ENCODE data around the gene CCBE1.

CCBE1 gene

DNA sequence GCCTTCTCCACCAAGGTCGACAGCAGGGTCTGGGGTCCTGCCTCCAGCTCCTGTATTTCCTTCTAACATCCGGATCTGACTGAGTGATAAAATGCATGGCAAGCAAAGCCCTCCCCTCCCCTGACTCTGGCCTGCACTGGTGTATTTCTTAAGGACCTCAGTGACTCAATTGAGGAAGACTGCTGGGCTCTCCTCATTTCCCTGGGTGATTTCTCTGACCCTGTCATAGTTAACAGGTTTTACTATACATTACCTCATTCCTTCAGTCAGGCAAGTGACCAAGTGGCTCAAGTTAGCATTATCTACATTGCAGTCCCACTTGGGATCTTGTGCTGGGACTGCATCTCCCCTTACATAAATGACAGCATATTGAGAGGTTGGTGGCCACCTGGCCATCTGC, 38.8 kb upstream of the CCBE1 start:
- TF ChIP-seq PKNOX1 (IDR thresholded peaks at IDR 0.05) (no peak), HDGF (IDR thresholded peaks at IDR 0.05; ENCODE audit: borderline replicate concordance) (no peak), FOXM1 (IDR thresholded peaks at IDR 0.05; ENCODE audit: borderline replicate concordance) (no peak), FOXK2 (IDR thresholded peaks at IDR 0.05) (no peak), L3MBTL2 (conservative IDR thresholded peaks at IDR 0.05) (no peak), CTBP1 (IDR thresholded peaks at IDR 0.05; ENCODE audit: borderline replicate concordance) (no peak), SP1 (IDR thresholded peaks at IDR 0.05) (no peak), FOXA1 (IDR thresholded peaks at IDR 0.05) (no peak), TARDBP (IDR thresholded peaks at IDR 0.05) (no peak), BHLHE40 (IDR thresholded peaks at IDR 0.05; ENCODE audit: borderline replicate concordance) (no peak), ELF4 (IDR thresholded peaks at IDR 0.05) (no peak), LEF1 (IDR thresholded peaks at IDR 0.05; ENCODE audit: borderline replicate concordance) (no peak), ZNF384 (IDR thresholded peaks at IDR 0.05) (no peak), NFRKB (IDR thresholded peaks at IDR 0.05) (no peak), ARNT (IDR thresholded peaks at IDR 0.05) (no peak)
- CTCF ChIA-PET, result no interaction called here
- no peak for DNase-seq (ENCODE audit: extremely low spot score)
- POLR2A ChIA-PET, result no interaction called here

GRCh38 chr18:59735269-59735860, 38.1 kb upstream of the CCBE1 start:
- ChIA-PET CTCF (no interaction called here), POLR2A (no interaction called here)
- TF ChIP-seq PKNOX1 (IDR thresholded peaks at IDR 0.05), result no peak
- TF ChIP-seq FOXM1 (IDR thresholded peaks at IDR 0.05; ENCODE audit: borderline replicate concordance), result no peak
- no peak for TF ChIP-seq HDGF (IDR thresholded peaks at IDR 0.05; ENCODE audit: borderline replicate concordance)
- TF ChIP-seq ZNF384 (IDR thresholded peaks at IDR 0.05), result no peak
- TF ChIP-seq FOXA1 (IDR thresholded peaks at IDR 0.05), result no peak
- no peak for TF ChIP-seq SUZ12 (IDR thresholded peaks at IDR 0.05)
- TF ChIP-seq CTBP1 (IDR thresholded peaks at IDR 0.05; ENCODE audit: borderline replicate concordance), result no peak
- TF ChIP-seq ARNT (IDR thresholded peaks at IDR 0.05), result no peak
- TF ChIP-seq L3MBTL2 (conservative IDR thresholded peaks at IDR 0.05), result no peak
- TF ChIP-seq BHLHE40 (IDR thresholded peaks at IDR 0.05; ENCODE audit: borderline replicate concordance), result no peak
- no peak for TF ChIP-seq ELF4 (IDR thresholded peaks at IDR 0.05)
- no peak for TF ChIP-seq SP1 (IDR thresholded peaks at IDR 0.05)
- no peak for TF ChIP-seq NFRKB (IDR thresholded peaks at IDR 0.05)
- no peak for TF ChIP-seq FOXK2 (IDR thresholded peaks at IDR 0.05)
- no peak for TF ChIP-seq LEF1 (IDR thresholded peaks at IDR 0.05; ENCODE audit: borderline replicate concordance)
- no peak for TF ChIP-seq TARDBP (IDR thresholded peaks at IDR 0.05)
- no peak for DNase-seq (ENCODE audit: extremely low spot score)

DNA sequence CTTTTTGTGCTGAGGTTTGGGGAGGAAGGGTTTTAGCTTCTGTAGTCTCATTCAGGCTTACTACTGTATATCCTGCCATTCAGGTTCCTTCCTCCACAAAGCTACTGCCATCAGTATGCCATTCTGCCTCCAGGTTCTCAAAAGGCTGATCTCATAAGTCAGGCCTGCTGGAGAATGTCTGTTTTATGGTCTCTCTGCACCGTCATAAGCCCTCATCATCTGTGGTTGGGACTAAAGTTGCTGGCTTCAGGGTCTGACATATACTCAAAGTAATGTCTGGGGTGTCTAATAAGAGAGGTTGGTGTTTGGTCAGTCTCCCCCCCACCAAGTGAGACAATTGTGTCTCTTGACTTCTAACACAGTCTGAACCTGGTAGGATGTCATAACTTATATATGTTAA, 36.2 kb upstream of the CCBE1 start:
- no peak for DNase-seq (ENCODE audit: extremely low spot score)
- ChIA-PET CTCF (interaction anchor here (1.3 kb wide), 1 partner anchor 90 kb away, joined by 3 read pairs; no protein-coding TSS in a partner anchor), POLR2A (no interaction called here)
- TF ChIP-seq L3MBTL2 (conservative IDR thresholded peaks at IDR 0.05), result no peak
- no peak for TF ChIP-seq SUZ12 (IDR thresholded peaks at IDR 0.05)
- TF ChIP-seq FOXA1 (IDR thresholded peaks at IDR 0.05), result no peak
- TF ChIP-seq FOXM1 (IDR thresholded peaks at IDR 0.05; ENCODE audit: borderline replicate concordance), result no peak
- no peak for TF ChIP-seq FOXK2 (IDR thresholded peaks at IDR 0.05)
- no peak for TF ChIP-seq LEF1 (IDR thresholded peaks at IDR 0.05; ENCODE audit: borderline replicate concordance)
- no peak for TF ChIP-seq CTBP1 (IDR thresholded peaks at IDR 0.05; ENCODE audit: borderline replicate concordance)
- no peak for TF ChIP-seq HDGF (IDR thresholded peaks at IDR 0.05; ENCODE audit: borderline replicate concordance)
- TF ChIP-seq NFRKB (IDR thresholded peaks at IDR 0.05), result no peak
- TF ChIP-seq ARNT (IDR thresholded peaks at IDR 0.05), result no peak
- TF ChIP-seq PKNOX1 (IDR thresholded peaks at IDR 0.05), result no peak
- TF ChIP-seq TARDBP (IDR thresholded peaks at IDR 0.05), result no peak
- TF ChIP-seq ZNF384 (IDR thresholded peaks at IDR 0.05), result no peak
- no peak for TF ChIP-seq BHLHE40 (IDR thresholded peaks at IDR 0.05; ENCODE audit: borderline replicate concordance)

DNA sequence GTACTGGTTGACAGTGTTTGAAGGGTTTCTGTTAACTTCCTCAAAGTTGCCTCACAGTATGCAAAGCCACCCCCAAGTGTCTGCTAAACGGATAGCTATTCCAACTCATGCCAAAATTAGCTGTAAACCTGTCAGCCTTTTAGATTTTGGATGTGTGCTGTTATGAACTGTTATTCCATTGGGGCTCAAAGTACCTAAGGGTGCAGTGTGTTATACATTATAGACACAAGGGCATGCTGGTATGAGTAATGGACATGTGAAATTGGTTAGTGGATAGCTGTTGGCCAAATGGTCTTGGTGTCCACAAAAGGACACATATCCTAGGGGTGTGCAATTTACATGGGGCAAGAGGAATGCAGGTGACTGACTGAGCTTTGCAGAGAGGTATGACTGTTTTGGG, 33.7 kb upstream of the CCBE1 start:
- ChIA-PET POLR2A (no interaction called here), CTCF (interaction anchor here (1.2 kb wide), 1 partner anchor 34 kb away, joined by 3 read pairs; the partner anchor contains the start of gene CCBE1)
- DNase-seq (ENCODE audit: extremely low spot score), result no peak
- TF ChIP-seq HDGF (IDR thresholded peaks at IDR 0.05; ENCODE audit: borderline replicate concordance), result no peak
- TF ChIP-seq FOXM1 (IDR thresholded peaks at IDR 0.05; ENCODE audit: borderline replicate concordance), result no peak
- TF ChIP-seq SUZ12 (IDR thresholded peaks at IDR 0.05), result no peak
- no peak for TF ChIP-seq CTBP1 (IDR thresholded peaks at IDR 0.05; ENCODE audit: borderline replicate concordance)

DNA sequence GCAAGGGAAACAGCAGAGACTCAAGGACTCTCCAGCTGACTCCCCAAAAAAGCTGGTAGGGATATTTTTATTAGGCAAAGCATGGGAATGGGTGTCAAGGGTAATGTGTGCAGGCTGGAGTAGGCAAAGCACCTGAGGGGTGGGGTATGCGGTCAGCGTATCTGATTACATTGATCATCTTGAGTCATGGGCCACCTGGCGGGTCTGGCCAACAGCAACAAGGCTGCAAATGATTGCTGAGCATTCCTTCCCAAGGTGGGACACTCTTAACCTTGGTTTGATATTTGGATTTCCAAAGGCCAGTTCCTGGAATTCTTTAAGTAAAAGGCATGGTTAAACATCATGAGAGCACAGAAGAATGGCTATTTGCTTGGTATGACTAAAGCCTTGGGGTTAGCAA, 32.6 kb upstream of the CCBE1 start:
- TF ChIP-seq SUZ12 (IDR thresholded peaks at IDR 0.05) (no peak), FOXK2 (IDR thresholded peaks at IDR 0.05) (no peak), LEF1 (IDR thresholded peaks at IDR 0.05; ENCODE audit: borderline replicate concordance) (no peak), ZNF384 (IDR thresholded peaks at IDR 0.05) (no peak), FOXA1 (IDR thresholded peaks at IDR 0.05) (no peak), ELF4 (IDR thresholded peaks at IDR 0.05) (no peak), HDGF (IDR thresholded peaks at IDR 0.05; ENCODE audit: borderline replicate concordance) (no peak), SP1 (IDR thresholded peaks at IDR 0.05) (no peak), ARNT (IDR thresholded peaks at IDR 0.05) (no peak), FOXM1 (IDR thresholded peaks at IDR 0.05; ENCODE audit: borderline replicate concordance) (no peak), NFRKB (IDR thresholded peaks at IDR 0.05) (no peak), PKNOX1 (IDR thresholded peaks at IDR 0.05) (no peak)
- DNase-seq (ENCODE audit: extremely low spot score), result no peak
- ChIA-PET CTCF (interaction anchor here (1.7 kb wide), 1 partner anchor 32 kb away, joined by 5 read pairs; no protein-coding TSS in a partner anchor), POLR2A (no interaction called here)

All from HEK293T (cell line).